HEK293T (cell line): Measurements from ENCODE around the gene PRKAR2A.
"Not testable (repeated sequence)": the region's sequence is repeated elsewhere in the genome, so short reads cannot be mapped to it uniquely, and the experiment has no call there.

Source experiments
- CTCF ChIA-PET: fragments of 350-600 bp; formaldehyde crosslinking; extraction: SDS; loops from one replicate; lab custom pipeline; 2021; ENCODE audit warnings: antibody characterized with exemption, inconsistent platforms; lab: Yijun Ruan, JAX
- POLR2A ChIA-PET: fragments of 350-600 bp; formaldehyde crosslinking; extraction: SDS; loops from one replicate; lab custom pipeline; 2020; ENCODE audit warnings: antibody characterized with exemption, inconsistent platforms; lab: Yijun Ruan, JAX
- DNase-seq: peaks from one replicate; pipeline ENCODE4 v3.0.0; 2012; ENCODE audit warnings: mixed read lengths; ENCODE audit errors: extremely low spot score
- ARNT ChIP-seq: fragments of 450-650 bp; IDR thresholded peaks from 2 replicates; pipeline ENCODE4 v1.6.1; 2017; ENCODE audit warnings: mild to moderate bottlenecking
- BHLHE40 ChIP-seq: fragments of 450-650 bp; IDR thresholded peaks from 2 replicates; pipeline ENCODE4 v1.6.1; 2016; ENCODE audit warnings: mild to moderate bottlenecking, moderate library complexity, borderline replicate concordance
- CTBP1 ChIP-seq: fragments of 450-650 bp; IDR thresholded peaks from 2 replicates; pipeline ENCODE4 v1.6.1; 2016; ENCODE audit warnings: borderline replicate concordance
- ELF4 ChIP-seq: fragments of 450-650 bp; IDR thresholded peaks from 2 replicates; pipeline ENCODE4 v1.6.1; 2017; ENCODE audit warnings: antibody characterized with exemption
- FOXA1 ChIP-seq: fragments of 450-650 bp; IDR thresholded peaks from 2 replicates; pipeline ENCODE4 v1.6.1; 2016; ENCODE audit warnings: mild to moderate bottlenecking
- FOXK2 ChIP-seq: fragments of 450-650 bp; IDR thresholded peaks from 2 replicates; pipeline ENCODE4 v1.6.1; 2016; ENCODE audit warnings: mild to moderate bottlenecking
- FOXM1 ChIP-seq: fragments of 450-650 bp; IDR thresholded peaks from 2 replicates; pipeline ENCODE4 v1.6.1; 2017; ENCODE audit warnings: mild to moderate bottlenecking, borderline replicate concordance
- HDGF ChIP-seq: fragments of 450-650 bp; IDR thresholded peaks from 2 replicates; pipeline ENCODE4 v1.6.1; 2017; ENCODE audit warnings: antibody characterized with exemption, borderline replicate concordance
- L3MBTL2 ChIP-seq: fragments of 450-650 bp; conservative IDR thresholded peaks from 2 replicates; pipeline ENCODE4 v1.6.1; 2016; ENCODE audit warnings: mild to moderate bottlenecking
- LEF1 ChIP-seq: fragments of 450-650 bp; IDR thresholded peaks from 2 replicates; pipeline ENCODE4 v1.6.1; 2017; ENCODE audit warnings: mild to moderate bottlenecking, borderline replicate concordance
- NFRKB ChIP-seq: fragments of 450-650 bp; IDR thresholded peaks from 2 replicates; pipeline ENCODE4 v1.6.1; 2016; ENCODE audit warnings: mild to moderate bottlenecking, moderate library complexity
- PKNOX1 ChIP-seq: fragments of 450-650 bp; IDR thresholded peaks from 2 replicates; pipeline ENCODE4 v1.6.1; 2016
- SP1 ChIP-seq: fragments of 450-650 bp; IDR thresholded peaks from 2 replicates; pipeline ENCODE4 v1.6.1; 2017
- SUZ12 ChIP-seq: fragments of 450-650 bp; IDR thresholded peaks from 2 replicates; pipeline ENCODE4 v1.6.1; 2016; ENCODE audit warnings: mild to moderate bottlenecking
- TARDBP ChIP-seq: fragments of 450-650 bp; IDR thresholded peaks from 2 replicates; pipeline ENCODE4 v1.6.1; 2016
- ZNF384 ChIP-seq: fragments of 450-650 bp; IDR thresholded peaks from 2 replicates; pipeline ENCODE4 v1.6.1; 2016

Gene PRKAR2A

GRCh38 chr3:48743773-48744172, 103.9 kb downstream of the PRKAR2A start:
- DNase-seq, result no peak
- POLR2A ChIA-PET, result no interaction called here
- TF ChIP-seq LEF1 (no peak), NFRKB (no peak), L3MBTL2 (no peak), SUZ12 (no peak), TARDBP (no peak), FOXK2 (no peak)
- CTCF ChIA-PET, result interaction anchor here (0.6 kb wide), 1 partner anchor 48 kb away, joined by 3 read pairs; no protein-coding TSS in a partner anchor

- DNase-seq, CTCF ChIA-PET, POLR2A ChIA-PET: not testable (repeated sequence)
Observed at GRCh38 chr3:48741226-48741625, 106.4 kb downstream of the PRKAR2A start.

GRCh38 chr3:48739955-48740823, 107.5 kb downstream of the PRKAR2A start:
- ChIA-PET CTCF (interaction anchor here (0.6 to 2.1 kb wide), 13 partner anchors 8 to 1193 kb away, joined by 3 to 14 read pairs (median 3); partner anchors contain the start of gene IMPDH2), POLR2A (interaction anchor here (0.8 to 1.4 kb wide), 6 partner anchors 9 to 212 kb away, joined by 3 to 8 read pairs (median 3); partner anchors contain the start of genes ARIH2, IP6K2 and PRKAR2A)
- TF ChIP-seq L3MBTL2 (no peak), PKNOX1 (peak; percentile 77)
- DNase-seq, result peak; percentile 92

GRCh38 chr3:48739617-48739954, 108.1 kb downstream of the PRKAR2A start:
- TF ChIP-seq LEF1, result no peak
- TF ChIP-seq ELF4, result no peak
- no peak for TF ChIP-seq L3MBTL2
- no peak for TF ChIP-seq FOXK2
- no peak for TF ChIP-seq FOXM1
- no peak for TF ChIP-seq TARDBP
- no peak for TF ChIP-seq ARNT
- no peak for TF ChIP-seq SP1
- TF ChIP-seq BHLHE40, result no peak
- TF ChIP-seq PKNOX1, result no peak
- TF ChIP-seq FOXA1, result no peak
- no peak for TF ChIP-seq SUZ12
- no peak for TF ChIP-seq CTBP1
- no peak for TF ChIP-seq NFRKB
- TF ChIP-seq ZNF384, result no peak
- no peak for TF ChIP-seq HDGF
- POLR2A ChIA-PET, result interaction anchor here (0.8 to 1.4 kb wide), 5 partner anchors 9 to 212 kb away, joined by 3 to 8 read pairs (median 3); partner anchors contain the start of genes IP6K2 and PRKAR2A

DNA sequence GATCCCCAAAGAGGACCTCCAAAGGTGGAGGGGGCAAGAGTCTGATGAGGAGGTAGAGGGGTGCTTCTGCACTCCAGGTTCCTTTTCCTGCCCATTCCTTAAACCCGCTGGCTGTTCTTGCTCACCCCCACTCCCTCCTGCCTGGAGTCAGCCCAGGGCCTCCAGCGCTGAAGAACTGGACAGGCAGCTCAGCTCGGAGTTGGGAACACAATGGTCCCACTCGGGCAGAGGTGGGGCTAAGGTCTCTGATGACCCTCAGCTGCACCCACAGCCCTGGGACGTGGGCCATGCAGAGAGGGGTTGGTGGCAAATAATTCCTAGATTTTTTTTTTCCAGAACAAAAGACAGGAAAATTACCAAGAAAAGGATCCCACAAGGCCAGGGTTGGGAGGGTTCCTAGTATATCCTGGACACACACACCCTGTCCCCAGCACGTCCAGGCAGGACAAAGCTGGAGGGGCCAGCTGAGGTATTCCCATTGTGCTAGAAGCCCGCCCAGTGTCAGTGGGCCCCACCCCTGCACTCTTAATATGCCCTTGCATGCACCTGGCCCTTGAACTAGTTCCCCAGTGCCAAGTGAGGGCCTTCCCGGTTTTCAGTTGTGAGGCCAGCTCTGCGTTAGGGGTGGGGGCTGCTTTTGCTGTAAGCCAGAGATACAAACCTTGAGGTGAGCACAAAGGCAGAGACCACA, 108.6 kb downstream of the PRKAR2A start:
- POLR2A ChIA-PET, result interaction anchor here (0.8 to 1.4 kb wide), 4 partner anchors 10 to 213 kb away, joined by 3 to 5 read pairs (median 3); partner anchors contain the start of gene PRKAR2A
- no peak for TF ChIP-seq CTBP1
- TF ChIP-seq SP1, result no peak
- TF ChIP-seq L3MBTL2, result no peak
- TF ChIP-seq PKNOX1, result no peak
- TF ChIP-seq FOXA1, result no peak
- no peak for TF ChIP-seq BHLHE40
- TF ChIP-seq HDGF, result no peak
- CTCF ChIA-PET, result interaction anchor here (0.6 to 2.1 kb wide), 10 partner anchors 9 to 290 kb away, joined by 3 to 14 read pairs (median 3); partner anchors contain the start of gene IMPDH2
- DNase-seq, result no peak

More at GRCh38 chr3:48739617-48739954, 108.1 kb downstream of the PRKAR2A start:
- CTCF ChIA-PET, result interaction anchor here (0.6 to 2.1 kb wide), 11 partner anchors 9 to 289 kb away, joined by 3 to 14 read pairs (median 3); partner anchors contain the start of gene IMPDH2
- no peak for DNase-seq

- CTCF ChIA-PET, result interaction anchor here (0.5 kb wide), 1 partner anchor 215 kb away, joined by 3 read pairs; no protein-coding TSS in a partner anchor
- no peak for TF ChIP-seq PKNOX1
- no peak for TF ChIP-seq BHLHE40
- TF ChIP-seq ARNT, result no peak
- no peak for TF ChIP-seq FOXM1
- TF ChIP-seq ZNF384, result no peak
- TF ChIP-seq LEF1, result no peak
- no peak for TF ChIP-seq SP1
- no peak for TF ChIP-seq CTBP1
- TF ChIP-seq NFRKB, result no peak
- TF ChIP-seq L3MBTL2, result no peak
- TF ChIP-seq FOXA1, result no peak
- no peak for TF ChIP-seq ELF4
- no peak for TF ChIP-seq SUZ12
- TF ChIP-seq FOXK2, result no peak
- no peak for TF ChIP-seq HDGF
- no peak for TF ChIP-seq TARDBP
Observed at GRCh38 chr3:48738144-48738536, 109.5 kb downstream of the PRKAR2A start.

DNA sequence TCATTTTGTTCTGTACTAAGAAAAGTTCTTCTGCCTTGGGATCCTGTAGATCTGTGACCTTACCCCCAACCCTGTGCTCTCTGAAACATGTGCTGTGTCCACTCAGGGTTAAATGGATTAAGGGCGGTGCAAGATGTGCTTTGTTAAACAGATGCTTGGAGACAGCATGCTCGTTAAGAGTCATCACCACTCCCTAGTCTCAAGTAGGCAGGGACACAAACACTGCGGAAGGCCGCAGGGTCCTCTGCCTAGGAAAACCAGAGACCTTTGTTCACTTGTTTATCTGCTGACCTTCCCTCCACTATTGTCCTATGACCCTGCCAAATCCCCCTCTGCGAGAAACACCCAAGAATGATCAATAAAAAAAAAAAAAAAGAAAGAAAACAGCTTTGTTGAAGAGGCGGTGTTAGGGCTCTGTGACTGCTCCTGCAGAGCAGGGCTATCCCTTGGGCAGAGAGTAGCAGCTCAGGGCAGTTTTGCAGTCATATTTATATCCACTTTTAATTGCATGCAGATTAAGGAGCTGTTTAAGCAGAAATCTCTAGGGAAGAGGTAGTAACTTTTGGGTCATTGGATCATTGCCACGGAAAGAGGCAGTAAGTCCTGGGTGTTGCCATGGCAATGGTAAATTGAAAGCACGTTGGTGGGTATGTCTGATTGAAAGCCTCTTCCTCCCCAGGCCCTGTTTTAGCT, 112.5 kb downstream of the PRKAR2A start:
- POLR2A ChIA-PET, CTCF ChIA-PET, DNase-seq: not testable (repeated sequence)

More at GRCh38 chr3:48738144-48738536, 109.5 kb downstream of the PRKAR2A start:
- POLR2A ChIA-PET, result no interaction called here
- DNase-seq, result no peak

- CTCF ChIA-PET, POLR2A ChIA-PET, DNase-seq: not testable (repeated sequence)
Observed at GRCh38 chr3:48734541-48734940, 113.1 kb downstream of the PRKAR2A start.
